T-cell (primary cell): Measurements from ENCODE around the gene LDB2. TPM values are rescaled to one million over a fixed set of nuclear protein-coding genes. Genes with fewer than 3 reads are reported as not detected.

Experiments used
- ATAC-seq, 4 experiments: fragments of 200-7000 bp in 3 of 4; fragments of 150-1000 bp in 1 of 4; cut with Tn5 transposase; replicated peaks in 1 of 4; 1 replicate in 3 of 4; 2 replicates in 1 of 4; pipeline ENCODE4 v1.10.0; 2021; ENCODE audit warnings: moderate library complexity in 3 of 4, mild to moderate bottlenecking in 2 of 4, moderate number of reproducible peaks in 1 of 4
- CTCF ChIA-PET, 2 donors: fragments of 300-600 bp; sonication (Branson Sonifier 250); formaldehyde crosslinking; loops; one replicate each; lab custom pipeline; 2022; ENCODE audit warnings: antibody characterized with exemption in 2 of 2; lab: Charles Lee
- POLR2A ChIA-PET, 2 donors: fragments of 300-600 bp; sonication (Branson Sonifier 250); formaldehyde crosslinking; loops; one replicate each; lab custom pipeline; 2022; ENCODE audit warnings: antibody characterized with exemption in 2 of 2; lab: Charles Lee
- DNase-seq, 35 experiments: peaks; one replicate each; pipeline versions ENCODE4 v3.0.0 to v3.0.0-alpha.2; 2013 to 2023
- H3K27ac ChIP-seq: one replicate; pipeline ENCODE4 v1.5.1; 2013; ENCODE audit warnings: low read length
- H3K27me3 ChIP-seq, 2 experiments: replicated peaks in 1 of 2; 1 replicate in 1 of 2; 2 replicates in 1 of 2; pipeline versions ENCODE4 v1.6.1 to v1.7.0; 2013; ENCODE audit warnings: low read length in 1 of 2, mixed read lengths in 1 of 2; ENCODE audit not compliant: control insufficient read depth in 2 of 2, insufficient read depth in 2 of 2; ENCODE audit errors: extremely low read depth in 1 of 2
- H3K36me3 ChIP-seq, 2 donors: 1 replicate in 1 of 2; 2 replicates in 1 of 2; pipeline versions ENCODE4 v1.6.1 to v1.7.0; 2013; ENCODE audit warnings: low read length in 1 of 2; ENCODE audit not compliant: control insufficient read depth in 2 of 2, insufficient read depth in 1 of 2; ENCODE audit errors: extremely low read depth in 1 of 2
- H3K4me1 ChIP-seq, 2 experiments: 1 replicate in 1 of 2; 2 replicates in 1 of 2; pipeline versions ENCODE4 v1.6.1 to v1.7.0; 2013; ENCODE audit warnings: low read length in 2 of 2, mixed read lengths in 1 of 2; ENCODE audit not compliant: insufficient read depth in 2 of 2, control insufficient read depth in 1 of 2; ENCODE audit errors: extremely low read depth in 1 of 2
- H3K4me3 ChIP-seq, 2 donors: 1 replicate in 1 of 2; 2 replicates in 1 of 2; pipeline versions ENCODE4 v1.5.1 to v1.7.0; 2013; ENCODE audit warnings: mild to moderate bottlenecking in 2 of 2, low read length in 1 of 2, moderate library complexity in 1 of 2; ENCODE audit not compliant: control insufficient read depth in 1 of 2; ENCODE audit errors: extremely low read depth in 1 of 2
- H3K9me3 ChIP-seq: 2 replicates; pipeline ENCODE4 v1.7.0; 2013
- H3K27ac Mint-ChIP-seq, 2 donors: one replicate each; pipeline ENCODE4 v1.8.0; 2020 to 2021; ENCODE audit warnings: mild to moderate bottlenecking in 2 of 2, mixed read lengths in 2 of 2
- H3K27me3 Mint-ChIP-seq, 2 donors: one replicate each; pipeline ENCODE4 v1.8.0; 2021 to 2022; ENCODE audit warnings: mixed read lengths in 2 of 2
- H3K36me3 Mint-ChIP-seq: one replicate; pipeline ENCODE4 v1.8.0; 2021; ENCODE audit warnings: mixed read lengths
- H3K4me1 Mint-ChIP-seq, 3 donors: one replicate each; pipeline ENCODE4 v1.8.0; 2020 to 2022; ENCODE audit warnings: mixed read lengths in 3 of 3, mild to moderate bottlenecking in 1 of 3
- H3K4me3 Mint-ChIP-seq, 3 donors: one replicate each; pipeline ENCODE4 v1.8.0; 2020 to 2022; ENCODE audit warnings: mild to moderate bottlenecking in 3 of 3, mixed read lengths in 3 of 3, moderate library complexity in 3 of 3
- H3K9me3 Mint-ChIP-seq, 3 donors: one replicate each; pipeline ENCODE4 v1.8.0; 2020 to 2022; ENCODE audit warnings: mixed read lengths in 3 of 3
- WGBS: methylation state at CpG from one replicate; pipeline ENCODE4 v1.1.5; 2013; ENCODE audit warnings: missing lambda C conversion rate; ENCODE audit not compliant: insufficient coverage; 5-methylcytosine and 5-hydroxymethylcytosine counted together
- total RNA-seq, 35 experiments: library from RNA in 6 of 35; stranded (reverse) in 6 of 35; fragments of 120-200 nt in 1 of 35; gene quantifications; one replicate each; pipeline versions ENCODE4 v1.2.1 to v1.2.4 and lab custom pipeline; 2013 to 2026

The LDB2 gene
- total RNA-seq, 5 donors from 2014 or later (not counting 1 experiment from before 2014, with no cell fraction given), result 0.15 to 0.82 (median 0.39) TPM; not detected in 2

GRCh38 chr4:16713696-16714095 is 184.7 kb downstream of the LDB2 start:
- ATAC-seq (no peak), DNase-seq (no peak)
- Histone ChIP-seq H3K36me3 (no peaks in the 10 kb centered on the region), H3K9me3 (no peaks in the 10 kb centered on the region), H3K4me3 (no peak overlapping the region), H3K27me3 (no peaks in the 10 kb centered on the region), H3K27ac (no peak overlapping the region), H3K4me1 (no peaks in the 10 kb centered on the region)
- H3K27ac Mint-ChIP-seq, result no peak overlapping the region
- ChIA-PET POLR2A (no interaction called here), CTCF (no interaction called here)
- H3K27me3 Mint-ChIP-seq, result peaks cover 0 to 5% of the 10 kb centered on the region in 2 donors
- WGBS, result no CpG with 5 or more reads among the region's 3 CpGs
- H3K4me1 Mint-ChIP-seq, result no peaks in the 10 kb centered on the region
- H3K4me3 Mint-ChIP-seq, result no peak overlapping the region
- H3K36me3 Mint-ChIP-seq, result no peaks in the 10 kb centered on the region
- H3K9me3 Mint-ChIP-seq, result no peaks in the 10 kb centered on the region

GRCh38 chr4:16713271-16713670 is 185.2 kb downstream of the LDB2 start:
- Mint-ChIP-seq H3K4me3 (no peak overlapping the region), H3K4me1 (no peaks in the 10 kb centered on the region), H3K36me3 (no peaks in the 10 kb centered on the region), H3K27ac (no peak overlapping the region), H3K9me3 (no peaks in the 10 kb centered on the region), H3K27me3 (peaks cover 0 to 8% of the 10 kb centered on the region in 2 donors)
- Histone ChIP-seq H3K27ac (no peak overlapping the region), H3K9me3 (no peaks in the 10 kb centered on the region), H3K4me3 (no peak overlapping the region), H3K4me1 (no peaks in the 10 kb centered on the region), H3K36me3 (no peaks in the 10 kb centered on the region), H3K27me3 (no peaks in the 10 kb centered on the region)
- DNase-seq (no peak), ATAC-seq (no peak)
- CTCF ChIA-PET, result no interaction called here
- POLR2A ChIA-PET, result no interaction called here

DNA sequence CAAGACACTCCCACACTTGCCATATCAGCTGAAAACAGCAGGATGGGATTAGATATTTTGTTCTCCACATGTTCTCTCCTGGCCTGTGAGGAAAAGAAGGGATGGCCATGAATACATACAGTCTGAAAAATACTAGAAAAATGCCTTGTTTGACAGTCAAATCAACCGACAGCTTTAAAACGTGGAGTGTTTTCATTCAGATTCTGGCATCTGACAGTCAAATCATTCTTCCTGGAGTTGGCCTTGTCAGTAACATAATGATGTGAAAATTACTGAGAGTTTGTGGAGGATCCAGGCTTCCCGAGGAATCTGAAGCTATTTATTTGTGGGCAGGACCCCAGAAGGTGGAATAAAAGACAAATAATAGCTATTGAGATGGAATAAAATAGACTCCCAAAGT is 188.2 kb downstream of the LDB2 start:
- H3K4me1 Mint-ChIP-seq, result no peaks in the 10 kb centered on the region
- peaks cover 0 to 4% (median 0%) of the 10 kb centered on the region in 3 donors for H3K9me3 Mint-ChIP-seq
- H3K27me3 ChIP-seq, result no peaks in the 10 kb centered on the region
- ATAC-seq (no peak), DNase-seq (no peak)
- H3K36me3 ChIP-seq, result no peaks in the 10 kb centered on the region
- no peak overlapping the region for H3K27ac ChIP-seq
- ChIA-PET POLR2A (interaction anchor here in 1 of 2 donors (0.6 kb wide), 1 partner anchor 347 kb away, joined by 3 read pairs; no protein-coding TSS in a partner anchor), CTCF (no interaction called here)
- no peak overlapping the region for H3K4me3 Mint-ChIP-seq
- no peak overlapping the region for H3K27ac Mint-ChIP-seq
- 67% methylated on average over 2 of the region's 3 CpGs for WGBS
- H3K4me3 ChIP-seq, result no peak overlapping the region
- no peaks in the 10 kb centered on the region for H3K4me1 ChIP-seq
- H3K9me3 ChIP-seq, result no peaks in the 10 kb centered on the region
- H3K27me3 Mint-ChIP-seq, result peaks cover 0 to 9% of the 10 kb centered on the region in 2 donors
- H3K36me3 Mint-ChIP-seq, result no peaks in the 10 kb centered on the region

- no peaks in the 10 kb centered on the region for H3K4me1 ChIP-seq
- DNase-seq, result no peak
- Mint-ChIP-seq H3K4me3 (no peak overlapping the region), H3K27ac (no peak overlapping the region), H3K9me3 (peaks cover 0 to 5% (median 0%) of the 10 kb centered on the region in 3 donors), H3K27me3 (peaks cover under 1 to 9% of the 10 kb centered on the region in 2 donors), H3K4me1 (no peaks in the 10 kb centered on the region), H3K36me3 (no peaks in the 10 kb centered on the region)
- H3K36me3 ChIP-seq, result no peaks in the 10 kb centered on the region
- no peak overlapping the region for H3K4me3 ChIP-seq
- 91% methylated on average over 4 of the region's 4 CpGs for WGBS
- no peak overlapping the region for H3K27ac ChIP-seq
- H3K27me3 ChIP-seq, result no peaks in the 10 kb centered on the region
- ChIA-PET POLR2A (no interaction called here), CTCF (interaction anchor here in 1 of 2 donors (0.7 kb wide), 1 partner anchor 417 kb away, joined by 3 read pairs; no protein-coding TSS in a partner anchor)
- no peak for ATAC-seq
- H3K9me3 ChIP-seq, result no peaks in the 10 kb centered on the region
Measured at GRCh38 chr4:16707874-16708273, 190.6 kb downstream of the LDB2 start.

DNA sequence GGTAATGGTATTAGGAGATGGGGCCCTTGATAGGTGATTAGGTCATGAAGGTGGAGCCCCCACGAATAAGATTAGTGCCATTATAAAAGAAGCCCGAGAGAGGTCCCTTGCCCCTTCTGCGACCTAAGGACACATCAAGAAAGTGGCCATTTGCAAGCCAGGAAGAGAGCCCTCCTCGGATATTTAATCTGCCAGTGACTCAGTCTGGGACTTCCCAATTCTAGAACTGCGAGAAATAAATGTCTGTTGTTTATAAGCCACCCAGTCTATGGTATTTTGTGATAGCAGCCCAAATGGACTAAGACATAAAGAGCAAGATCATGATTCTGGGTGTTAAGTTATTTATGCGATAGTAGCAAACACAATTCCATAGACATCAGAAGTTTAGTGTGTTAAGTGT is 192.2 kb downstream of the LDB2 start:
- H3K27me3 ChIP-seq, result no peaks in the 10 kb centered on the region
- Mint-ChIP-seq H3K9me3 (peaks cover 0 to 8% (median 0%) of the 10 kb centered on the region in 3 donors), H3K4me3 (no peak overlapping the region), H3K4me1 (no peaks in the 10 kb centered on the region), H3K27ac (no peak overlapping the region), H3K27me3 (peaks cover 3 to 9% of the 10 kb centered on the region in 2 donors), H3K36me3 (no peaks in the 10 kb centered on the region)
- no peaks in the 10 kb centered on the region for H3K9me3 ChIP-seq
- no peak overlapping the region for H3K4me3 ChIP-seq
- WGBS, result 100% methylated on average over 3 of the region's 6 CpGs
- H3K36me3 ChIP-seq, result no peaks in the 10 kb centered on the region
- POLR2A ChIA-PET, result no interaction called here
- CTCF ChIA-PET, result no interaction called here
- DNase-seq (no peak), ATAC-seq (no peak)
- no peak overlapping the region for H3K27ac ChIP-seq
- H3K4me1 ChIP-seq, result no peaks in the 10 kb centered on the region

GRCh38 chr4:16705341-16705740 is 193.1 kb downstream of the LDB2 start:
- Histone ChIP-seq H3K27ac (no peak overlapping the region), H3K27me3 (no peaks in the 10 kb centered on the region), H3K9me3 (no peaks in the 10 kb centered on the region), H3K4me3 (no peak overlapping the region), H3K4me1 (no peaks in the 10 kb centered on the region), H3K36me3 (no peaks in the 10 kb centered on the region)
- ChIA-PET POLR2A (no interaction called here), CTCF (no interaction called here)
- WGBS, result 40% methylated on average over 1 of the region's 3 CpGs
- no peak overlapping the region for H3K27ac Mint-ChIP-seq
- peaks cover 0 to 8% (median 0%) of the 10 kb centered on the region in 3 donors for H3K9me3 Mint-ChIP-seq
- H3K4me3 Mint-ChIP-seq, result no peak overlapping the region
- no peaks in the 10 kb centered on the region for H3K36me3 Mint-ChIP-seq
- H3K27me3 Mint-ChIP-seq, result peaks cover 3 to 4% of the 10 kb centered on the region in 2 donors
- DNase-seq, result no peak
- ATAC-seq, result no peak
- no peaks in the 10 kb centered on the region for H3K4me1 Mint-ChIP-seq

GRCh38 chr4:16704489-16704888 is 194.0 kb downstream of the LDB2 start:
- no peaks in the 10 kb centered on the region for H3K4me1 ChIP-seq
- ChIA-PET CTCF (no interaction called here), POLR2A (no interaction called here)
- Mint-ChIP-seq H3K9me3 (peaks cover 0 to 8% (median 0%) of the 10 kb centered on the region in 3 donors), H3K4me3 (no peak overlapping the region), H3K27me3 (peaks cover 3 to 4% of the 10 kb centered on the region in 2 donors), H3K4me1 (no peaks in the 10 kb centered on the region), H3K27ac (no peak overlapping the region), H3K36me3 (no peaks in the 10 kb centered on the region)
- ATAC-seq (no peak), DNase-seq (no peak)
- no peaks in the 10 kb centered on the region for H3K36me3 ChIP-seq
- WGBS, result no CpG with 5 or more reads among the region's 2 CpGs
- no peaks in the 10 kb centered on the region for H3K27me3 ChIP-seq
- no peaks in the 10 kb centered on the region for H3K9me3 ChIP-seq
- no peak overlapping the region for H3K4me3 ChIP-seq
- H3K27ac ChIP-seq, result no peak overlapping the region
